C4-2B (cell line): Measurements from ENCODE around the gene FGB.

Source experiments
- H3K27ac ChIP-seq: fragments of 450-650 bp; 2 replicates; pipeline ENCODE4 v1.5.1; 2017
- CTCF ChIP-seq: fragments of 450-650 bp; conservative IDR thresholded peaks from 2 replicates; pipeline ENCODE4 v1.5.1; 2017; ENCODE audit warnings: mild to moderate bottlenecking
- ZFX ChIP-seq: fragments of 450-650 bp; IDR thresholded peaks from 2 replicates; pipeline ENCODE4 v1.6.1; 2017

Gene FGB

GRCh38 chr4:154597798-154598774, 35.3 kb downstream of the FGB start:
- TF ChIP-seq ZFX (no peak), CTCF (no peak)
- H3K27ac ChIP-seq: no peak overlapping the region

DNA sequence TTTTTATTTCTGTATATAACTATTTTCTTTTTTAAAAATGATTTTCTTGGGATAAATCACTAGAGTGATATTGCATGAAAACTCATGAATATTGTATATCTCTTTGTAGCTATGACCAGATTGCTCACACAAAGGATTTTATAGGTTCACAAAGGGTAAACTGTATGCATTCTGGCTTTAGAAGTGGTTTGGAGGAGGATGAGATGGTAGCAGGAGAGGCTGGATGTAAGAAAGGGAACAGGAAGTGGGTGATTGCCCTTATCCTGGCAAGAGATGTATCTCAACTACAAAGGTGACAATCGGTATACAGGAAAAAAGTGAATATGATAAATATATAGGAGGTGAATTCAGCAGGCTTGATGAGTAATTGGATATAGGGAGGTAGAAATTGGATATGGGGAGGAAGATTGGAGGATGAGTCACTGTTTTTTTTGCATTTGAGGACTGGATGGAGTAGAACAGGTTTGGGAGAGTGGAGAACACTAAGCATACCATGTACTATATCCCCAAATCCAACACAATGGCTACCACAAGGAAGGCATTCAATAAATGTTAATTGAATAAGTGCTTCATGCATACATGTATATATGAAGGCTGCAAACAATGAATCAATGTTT, 39.7 kb downstream of the FGB start:
- no peak for TF ChIP-seq ZFX
- no peak for TF ChIP-seq CTCF
- no peak overlapping the region for H3K27ac ChIP-seq

- no peak for TF ChIP-seq ZFX
- TF ChIP-seq CTCF: no peak
- no peak overlapping the region for H3K27ac ChIP-seq
These were observed 40.5 kb downstream of the FGB start for GRCh38 chr4:154603033-154603943.

- TF ChIP-seq ZFX (no peak), CTCF (no peak)
- H3K27ac ChIP-seq: no peak overlapping the region
These were observed 41.9 kb downstream of the FGB start for GRCh38 chr4:154604696-154605200.

DNA sequence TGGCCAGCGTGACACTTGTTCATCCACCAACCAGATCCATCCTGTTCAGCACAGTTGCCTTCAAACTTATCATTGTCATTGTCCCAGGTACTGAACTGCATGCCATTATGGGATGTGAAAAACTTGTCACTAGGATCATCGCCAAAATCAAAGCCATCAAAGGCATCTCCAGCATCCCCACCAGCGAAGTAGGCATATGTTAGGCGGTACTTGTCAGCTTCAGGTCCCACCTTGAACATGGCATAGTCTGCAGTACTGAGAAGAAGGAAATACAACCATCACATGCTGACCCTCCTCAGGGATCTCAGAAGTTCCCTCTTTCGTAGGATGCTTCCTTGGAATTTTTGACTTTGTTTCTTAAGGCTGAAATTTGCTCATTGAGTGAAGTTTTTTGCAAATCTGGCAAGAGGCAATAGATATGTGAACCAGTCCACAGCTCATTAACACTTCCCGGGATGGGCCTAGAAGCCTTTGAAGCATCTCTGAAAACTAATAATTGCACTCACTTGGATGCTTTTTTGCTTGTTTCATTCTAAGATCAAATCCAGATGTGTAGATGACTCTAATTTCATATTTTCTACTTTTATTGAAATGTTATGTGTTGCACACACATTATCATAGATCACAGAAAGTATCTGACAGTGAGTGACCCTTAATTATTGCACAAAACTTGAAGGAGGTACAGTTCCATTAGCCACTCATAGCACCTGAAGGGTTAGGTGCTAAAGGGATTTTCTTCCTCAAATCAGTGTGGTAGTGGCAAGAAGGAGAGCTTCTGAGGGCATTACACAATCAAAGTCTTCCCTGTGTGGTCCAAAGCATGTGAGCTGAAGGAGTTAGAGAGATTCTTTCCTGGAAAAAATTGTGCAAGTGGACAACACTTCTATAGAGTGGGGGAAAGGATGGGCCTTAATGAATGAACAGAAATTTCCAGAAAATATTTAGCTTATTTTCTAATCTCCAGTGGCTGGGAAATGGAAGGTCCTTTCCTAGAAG, 44.2 kb downstream of the FGB start:
- TF ChIP-seq CTCF (no peak), ZFX (no peak)
- H3K27ac ChIP-seq: no peak overlapping the region
